ENCODE results near the gene TRAF3IP3.
"Not testable (repeated sequence)": the region's sequence is repeated elsewhere in the genome, so short reads cannot be mapped to it uniquely, and the experiment has no call there.

TRAF3IP3 gene

GRCh38 chr1:209793711-209794110 is 37.9 kb downstream of the TRAF3IP3 start:
- in situ Hi-C loops (cut with MboI; ENCODE audit: low sequenced_read_pairs) = not testable (repeated sequence)

DNA sequence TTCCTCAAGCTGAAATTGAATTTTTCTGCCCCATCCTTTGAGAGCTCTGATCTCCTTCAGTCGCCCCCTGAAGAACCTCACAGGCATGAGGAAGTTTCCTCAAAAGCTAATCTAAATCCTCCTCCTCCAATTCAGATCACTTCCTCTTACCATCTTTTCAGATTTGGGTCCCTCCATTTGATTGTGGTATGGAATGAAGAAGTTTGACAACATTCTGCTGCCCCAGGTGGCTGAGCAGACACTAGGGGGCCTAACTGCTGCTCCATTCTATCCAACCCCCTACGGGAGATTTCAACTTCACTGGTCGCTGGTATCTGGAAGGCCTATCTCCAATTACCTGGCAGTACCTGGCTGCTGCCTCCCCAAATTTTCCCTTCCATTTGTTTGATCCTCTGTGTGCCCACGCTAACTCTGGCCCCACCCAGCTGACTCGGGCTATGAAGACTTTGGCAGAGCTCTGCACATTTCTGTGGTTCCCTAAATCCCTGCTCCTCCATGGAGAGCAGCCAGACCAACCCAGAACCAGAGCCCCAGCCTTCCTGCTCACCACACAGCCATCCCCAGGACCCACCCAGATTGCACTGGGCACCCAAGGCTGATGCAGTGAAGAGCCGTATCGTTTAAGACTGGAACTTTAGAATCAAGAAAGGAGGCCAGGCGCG is 42.3 kb downstream of the TRAF3IP3 start:
- in situ Hi-C loops (cut with MboI; ENCODE audit: low sequenced_read_pairs) = no loop called here

DNA sequence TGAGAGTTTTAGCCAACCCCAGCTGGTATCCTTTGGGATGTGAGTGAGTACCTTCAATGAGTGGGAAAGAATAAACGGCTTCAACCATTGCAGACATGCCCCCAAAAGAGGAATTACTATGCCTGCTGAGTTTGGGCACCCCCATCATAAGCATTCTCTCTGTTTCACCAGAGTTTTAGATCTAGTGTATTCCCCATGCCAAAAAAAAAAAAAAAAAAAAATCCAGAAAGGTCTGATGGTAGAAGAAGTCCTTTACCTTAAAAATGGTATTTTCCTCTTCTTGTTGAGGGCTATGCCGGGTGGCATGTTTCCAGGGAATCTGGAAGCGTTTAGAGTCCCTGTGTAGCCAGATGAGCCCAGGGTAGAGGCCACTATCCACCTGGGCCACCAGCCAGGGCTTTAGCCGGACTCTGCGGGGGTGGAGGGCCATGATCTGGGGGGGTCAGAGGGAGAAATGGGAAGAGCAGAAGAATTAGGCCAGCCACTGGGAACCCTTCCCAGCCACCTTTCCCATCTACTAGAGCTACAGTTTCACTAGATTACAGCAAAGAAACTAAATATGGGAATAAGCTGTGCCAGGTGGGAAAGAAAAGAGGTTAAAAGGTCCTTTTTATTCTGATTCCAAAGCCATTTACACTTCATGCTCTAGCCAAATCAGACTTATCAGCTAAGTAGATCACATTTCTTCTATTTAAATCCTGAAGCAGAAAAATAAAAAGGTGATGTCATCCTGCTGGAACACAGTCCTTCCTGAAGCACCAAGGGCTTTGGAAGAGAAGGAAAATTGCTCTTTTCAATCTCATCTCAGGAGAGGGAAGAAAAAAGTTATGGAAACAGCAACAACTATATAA is 45.4 kb downstream of the TRAF3IP3 start:
- in situ Hi-C loops (cut with MboI; ENCODE audit: low sequenced_read_pairs) = no loop called here

GRCh38 chr1:209802117-209802779 is 46.4 kb downstream of the TRAF3IP3 start:
- in situ Hi-C loops (cut with MboI; ENCODE audit: low sequenced_read_pairs) = no loop called here

DNA sequence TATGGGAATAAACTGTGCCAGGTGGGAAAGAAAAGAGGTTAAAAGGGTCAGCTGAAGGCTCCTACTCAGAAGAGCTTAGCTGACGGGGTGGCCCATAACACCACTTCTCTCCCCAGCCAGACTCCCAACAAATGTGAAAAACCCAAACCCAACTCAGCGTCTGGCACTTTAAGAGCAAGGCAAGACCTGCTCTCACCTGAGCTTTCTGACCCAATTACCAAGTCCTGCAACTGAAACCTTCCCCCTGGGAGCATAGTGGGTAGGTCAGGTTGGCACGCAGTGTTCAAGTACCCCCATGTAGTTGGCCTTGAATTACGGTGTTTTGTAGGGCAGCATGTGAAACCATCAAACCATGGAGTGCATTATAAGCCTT is 46.9 kb downstream of the TRAF3IP3 start:
- in situ Hi-C loops (cut with MboI; ENCODE audit: low sequenced_read_pairs) = no loop called here

- in situ Hi-C loops (cut with MboI; ENCODE audit: low sequenced_read_pairs) = no loop called here
Measured at GRCh38 chr1:209803568-209803967, 47.7 kb downstream of the TRAF3IP3 start.

DNA sequence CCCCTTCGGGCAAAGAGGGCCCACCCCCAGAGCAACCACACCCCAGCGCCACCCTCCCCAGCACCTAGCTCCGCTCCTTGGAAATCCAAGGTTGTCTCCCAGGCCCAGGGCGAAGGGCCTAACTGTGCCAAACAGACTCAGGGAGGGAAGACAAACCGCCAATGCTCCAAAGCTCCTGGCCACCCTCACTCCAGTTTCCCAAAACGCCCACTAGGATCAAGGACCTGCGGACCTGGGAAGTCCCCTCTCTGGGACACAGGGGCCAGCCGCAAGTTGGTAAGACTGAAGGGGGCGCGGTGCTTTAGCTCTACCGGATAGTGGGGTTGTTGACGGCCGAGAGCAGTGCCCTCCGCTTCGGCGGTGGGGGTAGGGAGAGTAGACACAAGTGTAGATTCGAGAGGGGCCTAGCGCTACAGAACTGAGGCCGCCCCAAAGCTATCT is 49.5 kb downstream of the TRAF3IP3 start:
- in situ Hi-C loops (cut with MboI; ENCODE audit: low sequenced_read_pairs) = no loop called here

- in situ Hi-C loops (cut with MboI; ENCODE audit: low sequenced_read_pairs) = no loop called here
Measured at GRCh38 chr1:209805875-209806760, 50.3 kb downstream of the TRAF3IP3 start, which contains the start of gene IRF6. Gene IRF6, minus strand, starts transcription at chr1:209806142. Its CDS starts 4,729 bp downstream, at chr1:209801413.

- in situ Hi-C loops (cut with MboI; ENCODE audit: low sequenced_read_pairs) = no loop called here
Measured at GRCh38 chr1:209807509-209807908, 51.7 kb downstream of the TRAF3IP3 start.

GRCh38 chr1:209808059-209808581 is 52.3 kb downstream of the TRAF3IP3 start:
- in situ Hi-C loops (cut with MboI; ENCODE audit: low sequenced_read_pairs) = no loop called here

DNA sequence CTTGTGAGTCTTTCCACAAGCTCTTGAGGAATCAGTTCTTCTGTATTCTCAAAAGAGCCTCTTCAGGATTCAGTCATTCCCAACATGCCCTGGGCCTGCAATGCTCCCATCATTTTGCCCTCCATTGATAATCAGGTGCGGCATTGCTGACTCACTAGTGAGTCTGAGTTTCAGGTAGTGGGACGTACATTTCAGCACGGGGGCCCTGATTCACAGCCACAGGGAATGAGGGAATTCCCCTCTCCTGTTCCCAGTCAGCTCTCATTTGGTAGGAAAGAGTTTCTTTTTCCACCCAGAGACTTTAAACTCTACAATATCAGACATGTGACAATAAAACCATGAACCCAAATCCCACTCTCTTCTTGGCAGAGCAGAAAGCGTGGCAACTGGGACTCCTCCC is 53.8 kb downstream of the TRAF3IP3 start:
- in situ Hi-C loops (cut with MboI; ENCODE audit: low sequenced_read_pairs) = no loop called here

DNA sequence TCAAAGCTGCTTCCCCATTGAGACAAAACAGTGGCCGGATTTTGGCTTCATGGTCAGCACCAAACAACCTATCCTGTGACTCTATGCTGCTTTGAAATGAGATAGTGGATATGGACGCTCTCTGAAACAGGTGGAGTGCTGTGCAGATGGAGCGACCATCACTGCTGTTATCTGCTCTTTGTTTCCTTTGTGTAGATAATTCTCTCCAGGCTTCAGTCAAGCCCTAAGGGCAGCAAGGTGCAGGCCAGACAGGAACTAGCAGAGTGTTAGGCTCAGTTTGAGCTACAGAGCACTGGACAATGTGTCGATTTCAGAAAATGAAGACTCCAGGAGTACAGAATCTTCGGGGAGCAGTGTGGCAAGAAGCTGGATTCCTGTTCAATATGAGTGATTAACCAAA is 54.9 kb downstream of the TRAF3IP3 start:
- in situ Hi-C loops (cut with MboI; ENCODE audit: low sequenced_read_pairs) = no loop called here

GRCh38 chr1:209813902-209814301 is 58.0 kb downstream of the TRAF3IP3 start:
- in situ Hi-C loops (cut with MboI; ENCODE audit: low sequenced_read_pairs) = no loop called here

DNA sequence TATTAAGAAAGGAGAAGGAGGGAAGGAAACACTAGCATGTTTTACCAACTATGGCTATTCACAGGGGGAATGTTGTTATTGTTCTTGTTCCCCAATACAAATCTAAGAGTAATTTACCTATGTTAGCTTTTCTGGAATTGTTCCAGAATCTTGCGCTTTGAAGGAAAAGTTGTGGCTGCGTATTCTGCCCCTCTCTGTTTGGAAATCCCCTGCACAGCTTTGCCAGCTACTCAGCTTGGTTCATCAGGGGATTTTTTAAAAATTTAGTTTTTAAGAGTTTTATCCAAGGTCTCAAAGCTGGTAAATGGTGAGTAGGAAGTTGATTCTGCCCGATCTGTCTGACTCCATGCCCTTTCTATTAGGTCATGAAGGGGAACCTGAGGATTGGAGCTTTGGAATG is 59.6 kb downstream of the TRAF3IP3 start:
- in situ Hi-C loops (cut with MboI; ENCODE audit: low sequenced_read_pairs) = no loop called here

DNA sequence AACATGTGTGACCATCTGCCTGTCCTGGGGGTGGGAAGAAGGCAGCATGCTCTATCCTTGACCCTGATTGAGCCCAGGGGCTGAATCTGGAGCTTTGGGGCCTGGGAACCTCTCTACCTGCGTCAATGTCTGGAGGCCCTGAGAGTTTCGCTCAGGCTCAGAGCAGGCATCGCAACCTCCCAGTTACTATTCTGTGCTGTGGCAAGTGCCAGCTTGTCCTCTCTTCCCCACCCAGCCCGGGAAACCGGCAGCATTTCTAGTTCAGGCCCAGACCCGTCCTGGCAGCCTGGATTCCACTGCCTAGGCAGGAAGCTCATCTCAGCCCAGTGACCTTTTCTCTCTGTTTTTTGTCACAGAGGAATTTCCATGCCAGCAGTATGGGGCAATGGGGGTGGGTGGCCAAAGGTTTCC is 60.1 kb downstream of the TRAF3IP3 start:
- in situ Hi-C loops (cut with MboI; ENCODE audit: low sequenced_read_pairs) = no loop called here

DNA sequence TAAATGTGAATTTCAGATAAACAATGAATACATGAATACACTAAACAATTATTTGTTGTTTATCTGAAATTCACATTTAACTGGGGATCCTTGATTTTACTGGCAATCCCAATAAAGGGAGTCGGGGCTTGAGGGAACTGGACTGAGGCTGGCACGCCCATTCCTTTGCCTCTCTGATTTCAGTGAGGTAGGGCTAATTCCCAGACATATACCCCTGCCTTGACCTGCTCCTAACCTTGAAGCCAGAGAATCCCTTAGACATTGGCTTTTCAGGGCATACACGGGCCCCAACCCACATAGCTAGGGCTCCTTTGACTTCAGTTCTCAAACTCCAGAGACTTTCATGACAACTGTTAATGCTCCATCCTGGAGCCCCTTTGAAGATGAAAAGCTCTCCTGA is 61.1 kb downstream of the TRAF3IP3 start:
- in situ Hi-C loops (cut with MboI; ENCODE audit: low sequenced_read_pairs) = no loop called here

GRCh38 chr1:209817691-209818090 is 61.8 kb downstream of the TRAF3IP3 start:
- in situ Hi-C loops (cut with MboI; ENCODE audit: low sequenced_read_pairs) = no loop called here

- in situ Hi-C loops (cut with MboI; ENCODE audit: low sequenced_read_pairs) = no loop called here
Measured at GRCh38 chr1:209819058-209819457, 63.2 kb downstream of the TRAF3IP3 start.

DNA sequence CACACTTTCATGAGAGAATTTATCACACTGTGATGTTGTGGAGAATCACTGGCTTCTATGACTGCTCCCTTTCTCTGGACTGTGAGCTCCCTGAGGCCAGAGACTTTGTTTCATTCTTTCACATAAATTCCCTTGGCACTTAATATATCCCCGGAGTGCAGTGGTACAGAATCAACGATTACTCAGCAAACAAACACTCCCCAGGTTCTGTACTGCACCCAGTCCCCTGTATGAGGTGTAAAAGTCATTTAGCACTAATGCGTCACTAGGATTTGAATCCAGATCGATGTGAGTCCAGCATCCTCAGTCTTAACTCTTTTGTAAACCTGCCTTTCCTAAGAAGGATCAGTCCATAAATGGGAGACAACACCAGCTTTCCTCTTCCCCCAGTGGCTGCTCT is 65.1 kb downstream of the TRAF3IP3 start:
- in situ Hi-C loops (cut with MboI; ENCODE audit: low sequenced_read_pairs) = no loop called here

DNA sequence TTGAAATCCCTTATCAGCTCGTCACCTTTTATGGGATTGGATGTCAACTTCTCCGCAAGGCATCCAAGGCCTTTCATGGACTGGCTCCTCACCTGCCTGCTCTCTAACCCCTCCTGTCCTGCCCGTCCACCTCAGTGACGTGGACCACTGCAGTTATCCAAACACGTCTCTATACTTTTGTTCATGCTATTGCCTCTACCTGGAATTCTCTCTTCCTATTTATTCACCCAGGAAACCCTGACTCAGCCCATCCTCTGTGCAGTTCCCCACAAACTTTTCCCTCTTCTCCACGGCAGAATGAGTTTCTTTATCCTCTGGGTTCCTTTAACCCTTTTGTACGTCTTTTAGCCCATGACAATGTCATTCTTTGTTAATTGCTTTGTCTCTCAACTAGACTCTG is 66.9 kb downstream of the TRAF3IP3 start:
- in situ Hi-C loops (cut with MboI; ENCODE audit: low sequenced_read_pairs) = no loop called here

Measured in HL-60/S4 treated with phorbol 12-myristate 13-acetate at 8.2 ng/mL for 4 days and 3 days (cell line).